ENCODE results near the gene NTNG1.

NTNG1 gene

GRCh38 chr1:107405236-107405635 lies 264.4 kb downstream of the NTNG1 start:
- no peak for DNase-seq (ENCODE audit: low read depth)

- DNase-seq (ENCODE audit: low read depth), result no peak
Measured at GRCh38 chr1:107407011-107407410, 266.2 kb downstream of the NTNG1 start.

- DNase-seq (ENCODE audit: low read depth), result no peak
Measured at GRCh38 chr1:107413546-107413945, 272.7 kb downstream of the NTNG1 start.

- DNase-seq (ENCODE audit: low read depth), result no peak
Measured at GRCh38 chr1:107413951-107414350, 273.1 kb downstream of the NTNG1 start.

GRCh38 chr1:107414550-107414949 lies 273.7 kb downstream of the NTNG1 start:
- no peak for DNase-seq (ENCODE audit: low read depth)

- DNase-seq (ENCODE audit: low read depth), result no peak
Measured at GRCh38 chr1:107415241-107415640, 274.4 kb downstream of the NTNG1 start.

GRCh38 chr1:107419003-107419402 lies 278.2 kb downstream of the NTNG1 start:
- DNase-seq (ENCODE audit: low read depth), result no peak

- no peak for DNase-seq (ENCODE audit: low read depth)
Measured at GRCh38 chr1:107422901-107423300, 282.1 kb downstream of the NTNG1 start.

- no peak for DNase-seq (ENCODE audit: low read depth)
Measured at GRCh38 chr1:107430540-107431228, 289.8 kb downstream of the NTNG1 start.

- DNase-seq (ENCODE audit: low read depth), result no peak
Measured at GRCh38 chr1:107432108-107432507, 291.3 kb downstream of the NTNG1 start.

- DNase-seq (ENCODE audit: low read depth), result no peak
Measured at GRCh38 chr1:107433068-107433467, 292.2 kb downstream of the NTNG1 start.

GRCh38 chr1:107433635-107434360 lies 293.0 kb downstream of the NTNG1 start:
- no peak for DNase-seq (ENCODE audit: low read depth)

- no peak for DNase-seq (ENCODE audit: low read depth)
Measured at GRCh38 chr1:107434361-107434693, 293.5 kb downstream of the NTNG1 start.

- DNase-seq (ENCODE audit: low read depth), result no peak
Measured at GRCh38 chr1:107436552-107437241, 295.9 kb downstream of the NTNG1 start.

GRCh38 chr1:107439567-107439966 lies 298.7 kb downstream of the NTNG1 start:
- DNase-seq (ENCODE audit: low read depth), result no peak

- no peak for DNase-seq (ENCODE audit: low read depth)
Measured at GRCh38 chr1:107442551-107442950, 301.7 kb downstream of the NTNG1 start.

- no peak for DNase-seq (ENCODE audit: low read depth)
Measured at GRCh38 chr1:107443027-107443426, 302.2 kb downstream of the NTNG1 start.

GRCh38 chr1:107443860-107444259 lies 303.0 kb downstream of the NTNG1 start:
- DNase-seq (ENCODE audit: low read depth), result no peak

GRCh38 chr1:107444302-107444701 lies 303.5 kb downstream of the NTNG1 start:
- DNase-seq (ENCODE audit: low read depth), result no peak

- DNase-seq (ENCODE audit: low read depth), result no peak
Measured at GRCh38 chr1:107449326-107449725, 308.5 kb downstream of the NTNG1 start.

- DNase-seq (ENCODE audit: low read depth), result no peak
Measured at GRCh38 chr1:107450899-107451664, 310.2 kb downstream of the NTNG1 start.

- no peak for DNase-seq (ENCODE audit: low read depth)
Measured at GRCh38 chr1:107451715-107452114, 310.9 kb downstream of the NTNG1 start.
